ENCODE results near the gene CDR2L. TPM values are rescaled to one million over a fixed set of nuclear protein-coding genes. Genes with fewer than 3 reads are reported as not detected.

CDR2L gene
- total RNA-seq, 1 donor from 2014 or later: 11.5 TPM

- intact Hi-C loops (cut with DNase I): no loop called here
- DNase-seq (ENCODE audit: low spot score) (no peak), ATAC-seq (no peak)
Observed at GRCh38 chr17:75049706-75050105, 62.3 kb downstream of the CDR2L start.

- no peak for DNase-seq (ENCODE audit: low spot score)
- intact Hi-C loops (cut with DNase I): no loop called here
- no peak for ATAC-seq
Observed at GRCh38 chr17:75051941-75052340, 64.5 kb downstream of the CDR2L start.

Other genes with a start within 250 kb of the CDR2L start
- gene NHERF1, start 239.0 kb upstream of the CDR2L start, total RNA-seq: 39.0 TPM
- 50.3 TPM for gene NAT9, start 211.3 kb upstream of the CDR2L start, total RNA-seq
- gene GRIN2C, start 127.7 kb upstream of the CDR2L start, total RNA-seq: 0.98 TPM
- 6.3 TPM for gene FDXR, start 114.6 kb upstream of the CDR2L start, total RNA-seq
- not detected for gene FADS6, start 94.0 kb upstream of the CDR2L start, total RNA-seq
- not detected for gene USH1G, start 64.4 kb upstream of the CDR2L start, total RNA-seq
- gene OTOP2, start 63.4 kb upstream of the CDR2L start, total RNA-seq: not detected
- not detected for gene OTOP3, start 51.7 kb upstream of the CDR2L start, total RNA-seq
- 16.1 TPM for gene HID1, start 14.9 kb upstream of the CDR2L start, total RNA-seq
- gene MRPL58, start 25.0 kb downstream of the CDR2L start, total RNA-seq: 20.1 TPM
- 147 TPM for gene ATP5PD, start 59.3 kb downstream of the CDR2L start, total RNA-seq
- gene KCTD2, start 59.6 kb downstream of the CDR2L start, total RNA-seq: 37.5 TPM
- gene SLC16A5, start 100.3 kb downstream of the CDR2L start, total RNA-seq: 10.5 TPM
- gene ARMC7, start 122.3 kb downstream of the CDR2L start, total RNA-seq: 11.7 TPM
- gene NT5C, start 144.1 kb downstream of the CDR2L start, total RNA-seq: 38.7 TPM
- gene JPT1, start 166.9 kb downstream of the CDR2L start, total RNA-seq: 20.3 TPM
- 296 TPM for gene SUMO2, start 195.3 kb downstream of the CDR2L start, total RNA-seq
- 71.1 TPM for gene NUP85, start 218.0 kb downstream of the CDR2L start, total RNA-seq

All from sciatic nerve (tissue), 2 donors.